ENCODE data around the gene NTNG2.

NTNG2 gene

DNA sequence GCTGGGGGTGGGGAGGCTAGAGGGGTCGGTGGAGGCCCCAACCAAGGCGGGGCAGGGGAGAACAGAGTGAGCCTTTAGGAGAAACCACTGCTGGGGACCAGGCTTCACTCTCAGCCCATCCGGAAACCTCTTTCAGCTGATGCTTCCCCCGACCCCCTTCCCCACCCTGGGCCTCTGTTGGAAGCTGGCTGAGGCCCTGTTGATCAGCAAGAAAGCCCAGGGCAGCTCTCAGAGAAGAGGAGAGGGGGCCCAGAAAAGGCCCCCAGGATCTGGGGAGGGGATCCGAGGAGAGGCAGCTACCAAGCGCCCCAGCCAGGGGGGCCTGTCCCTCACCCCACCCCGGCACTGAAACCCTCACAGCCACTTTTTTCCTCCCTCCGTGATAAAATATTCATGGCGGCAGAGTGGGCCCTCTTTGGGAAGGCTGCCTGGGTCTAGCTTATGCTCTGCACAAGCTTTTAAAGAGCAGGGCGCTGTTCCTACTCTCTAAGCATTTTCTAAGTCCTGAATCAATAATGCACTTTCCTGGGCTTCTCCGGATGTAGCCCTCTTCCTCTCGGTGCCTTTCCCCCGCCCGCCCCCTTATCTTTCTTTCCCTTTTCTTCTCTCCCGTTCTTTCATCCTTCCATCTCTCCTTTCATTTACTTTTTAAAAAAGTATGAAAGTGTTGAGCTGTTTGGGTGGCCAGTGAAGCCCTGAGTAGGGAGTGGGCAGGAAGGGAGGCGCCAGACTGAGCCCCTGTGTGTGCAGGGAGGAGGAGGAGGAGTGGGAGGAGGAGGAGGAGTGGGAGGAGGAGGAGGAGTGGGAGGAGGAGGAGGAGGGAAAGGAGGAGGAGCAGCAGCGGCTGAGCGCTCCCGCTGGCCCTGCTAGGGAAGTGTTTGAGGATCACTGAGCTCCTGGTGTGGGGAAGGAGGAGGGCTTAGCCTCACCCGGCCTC, 23.5 kb downstream of the NTNG2 start:
- no peak for TF ChIP-seq FOXP2 (optimal IDR thresholded peaks at IDR 0.05; ENCODE audit: borderline replicate concordance, extremely low read depth, extremely low read length, insufficient read depth)
- TF ChIP-seq POLR2AphosphoS5 (IDR thresholded peaks at IDR 0.05; ENCODE audit: low read depth, low read length): no peak; the same call in 1 of the 2 replicates
- TF ChIP-seq, protein P1, sequence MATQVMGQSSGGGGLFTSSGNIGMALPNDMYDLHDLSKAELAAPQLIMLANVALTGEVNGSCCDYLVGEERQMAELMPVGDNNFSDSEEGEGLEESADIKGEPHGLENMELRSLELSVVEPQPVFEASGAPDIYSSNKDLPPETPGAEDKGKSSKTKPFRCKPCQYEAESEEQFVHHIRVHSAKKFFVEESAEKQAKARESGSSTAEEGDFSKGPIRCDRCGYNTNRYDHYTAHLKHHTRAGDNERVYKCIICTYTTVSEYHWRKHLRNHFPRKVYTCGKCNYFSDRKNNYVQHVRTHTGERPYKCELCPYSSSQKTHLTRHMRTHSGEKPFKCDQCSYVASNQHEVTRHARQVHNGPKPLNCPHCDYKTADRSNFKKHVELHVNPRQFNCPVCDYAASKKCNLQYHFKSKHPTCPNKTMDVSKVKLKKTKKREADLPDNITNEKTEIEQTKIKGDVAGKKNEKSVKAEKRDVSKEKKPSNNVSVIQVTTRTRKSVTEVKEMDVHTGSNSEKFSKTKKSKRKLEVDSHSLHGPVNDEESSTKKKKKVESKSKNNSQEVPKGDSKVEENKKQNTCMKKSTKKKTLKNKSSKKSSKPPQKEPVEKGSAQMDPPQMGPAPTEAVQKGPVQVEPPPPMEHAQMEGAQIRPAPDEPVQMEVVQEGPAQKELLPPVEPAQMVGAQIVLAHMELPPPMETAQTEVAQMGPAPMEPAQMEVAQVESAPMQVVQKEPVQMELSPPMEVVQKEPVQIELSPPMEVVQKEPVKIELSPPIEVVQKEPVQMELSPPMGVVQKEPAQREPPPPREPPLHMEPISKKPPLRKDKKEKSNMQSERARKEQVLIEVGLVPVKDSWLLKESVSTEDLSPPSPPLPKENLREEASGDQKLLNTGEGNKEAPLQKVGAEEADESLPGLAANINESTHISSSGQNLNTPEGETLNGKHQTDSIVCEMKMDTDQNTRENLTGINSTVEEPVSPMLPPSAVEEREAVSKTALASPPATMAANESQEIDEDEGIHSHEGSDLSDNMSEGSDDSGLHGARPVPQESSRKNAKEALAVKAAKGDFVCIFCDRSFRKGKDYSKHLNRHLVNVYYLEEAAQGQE (IDR thresholded peaks at IDR 0.05; ENCODE audit: insufficient read depth in 1 of 2, low read depth in 2 of 2, low read length in 2 of 2): no peak
- TF ChIP-seq TAF1 (IDR thresholded peaks at IDR 0.05; ENCODE audit: borderline replicate concordance, insufficient read depth, low read length): no peak
- no peak for TF ChIP-seq SIN3A (IDR thresholded peaks at IDR 0.05; ENCODE audit: borderline replicate concordance, insufficient read depth, low read length)

DNA sequence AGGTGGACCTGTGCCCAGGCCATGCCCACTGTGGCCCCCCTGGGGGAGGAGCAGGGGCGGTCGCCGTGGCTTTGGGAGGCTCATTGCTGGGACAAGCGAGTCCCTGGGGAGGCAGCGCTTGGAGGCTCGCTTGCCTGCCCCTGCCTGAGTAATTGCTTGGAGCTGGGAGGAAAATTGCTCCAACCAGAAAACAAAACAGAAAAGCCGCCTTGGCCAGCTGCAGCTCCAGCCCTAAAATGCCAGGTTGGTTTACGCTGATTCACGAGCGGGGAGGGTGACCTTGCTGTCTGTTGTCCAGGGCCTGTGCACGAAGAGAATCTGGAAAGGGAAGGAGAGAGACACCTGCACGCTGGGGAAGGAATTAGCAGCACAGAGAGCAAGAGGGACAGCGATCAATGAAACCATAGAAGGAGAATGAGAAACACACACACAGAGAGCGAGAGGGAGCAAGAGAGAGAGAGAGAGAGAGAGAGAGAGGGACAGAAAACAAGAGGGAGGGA, 25.3 kb downstream of the NTNG2 start:
- TF ChIP-seq TAF1 (IDR thresholded peaks at IDR 0.05; ENCODE audit: borderline replicate concordance, insufficient read depth, low read length) (no peak), FOXP2 (optimal IDR thresholded peaks at IDR 0.05; ENCODE audit: borderline replicate concordance, extremely low read depth, extremely low read length, insufficient read depth) (no peak), POLR2AphosphoS5 (IDR thresholded peaks at IDR 0.05; ENCODE audit: low read depth, low read length) (no peak)

DNA sequence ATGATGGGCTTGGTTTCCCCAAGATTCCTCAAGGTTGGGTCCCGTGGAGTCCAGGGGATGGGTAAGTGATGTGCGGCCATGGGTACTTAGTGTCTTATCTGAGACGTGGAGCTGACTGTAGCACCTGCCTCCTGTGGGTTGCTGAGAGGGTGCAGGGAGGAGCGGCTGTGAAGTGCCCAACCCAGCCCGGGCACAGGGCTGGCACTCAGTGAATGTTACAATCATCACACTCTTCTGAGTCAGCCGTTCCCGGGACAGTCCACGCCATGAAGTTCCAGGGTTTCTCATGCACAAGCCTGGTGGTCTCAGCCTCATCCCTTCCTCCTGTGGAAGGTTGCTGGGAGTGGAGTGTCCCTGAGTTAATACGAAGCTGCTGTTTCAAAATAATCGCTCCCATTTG, 29.1 kb downstream of the NTNG2 start:
- TF ChIP-seq TAF1 (IDR thresholded peaks at IDR 0.05; ENCODE audit: borderline replicate concordance, insufficient read depth, low read length) (no peak), SIN3A (IDR thresholded peaks at IDR 0.05; ENCODE audit: borderline replicate concordance, insufficient read depth, low read length) (no peak), FOXP2 (optimal IDR thresholded peaks at IDR 0.05; ENCODE audit: borderline replicate concordance, extremely low read depth, extremely low read length, insufficient read depth) (no peak), POLR2AphosphoS5 (IDR thresholded peaks at IDR 0.05; ENCODE audit: low read depth, low read length) (no peak)
- TF ChIP-seq, protein P1 (IDR thresholded peaks at IDR 0.05; ENCODE audit: insufficient read depth in 1 of 2, low read depth in 2 of 2, low read length in 2 of 2): no peak

DNA sequence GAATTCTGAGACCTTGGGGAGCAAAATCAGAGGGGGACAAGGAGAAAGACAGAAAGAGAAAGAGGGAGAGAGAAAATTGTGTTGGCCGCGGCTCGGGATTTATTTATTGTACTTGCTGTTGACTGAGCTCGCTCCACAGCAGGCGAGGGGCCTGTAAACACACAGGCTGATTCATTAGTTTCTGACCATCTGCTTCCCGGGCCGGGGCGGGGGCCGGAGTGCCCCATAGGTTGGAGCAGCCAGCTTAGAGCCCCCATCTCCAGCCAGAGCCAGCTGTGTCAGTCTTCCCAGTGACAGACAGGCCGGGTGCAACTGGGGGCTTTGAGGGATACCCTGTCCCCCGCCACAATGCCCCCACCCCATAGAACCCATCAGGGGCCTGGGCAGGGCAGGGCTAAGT, 30.9 kb downstream of the NTNG2 start:
- no peak for TF ChIP-seq TAF1 (IDR thresholded peaks at IDR 0.05; ENCODE audit: borderline replicate concordance, insufficient read depth, low read length)
- TF ChIP-seq POLR2AphosphoS5 (IDR thresholded peaks at IDR 0.05; ENCODE audit: low read depth, low read length): no peak
- no peak for TF ChIP-seq SIN3A (IDR thresholded peaks at IDR 0.05; ENCODE audit: borderline replicate concordance, insufficient read depth, low read length)
- TF ChIP-seq FOXP2 (optimal IDR thresholded peaks at IDR 0.05; ENCODE audit: borderline replicate concordance, extremely low read depth, extremely low read length, insufficient read depth): no peak
- TF ChIP-seq, protein P1 (IDR thresholded peaks at IDR 0.05; ENCODE audit: insufficient read depth in 1 of 2, low read depth in 2 of 2, low read length in 2 of 2): no peak

GRCh38 chr9:132193227-132194124, 31.6 kb downstream of the NTNG2 start:
- TF ChIP-seq TAF1 (IDR thresholded peaks at IDR 0.05; ENCODE audit: borderline replicate concordance, insufficient read depth, low read length): no peak
- TF ChIP-seq SIN3A (IDR thresholded peaks at IDR 0.05; ENCODE audit: borderline replicate concordance, insufficient read depth, low read length): no peak
- TF ChIP-seq, protein P1 (IDR thresholded peaks at IDR 0.05; ENCODE audit: insufficient read depth in 1 of 2, low read depth in 2 of 2, low read length in 2 of 2): no peak
- no peak for TF ChIP-seq POLR2AphosphoS5 (IDR thresholded peaks at IDR 0.05; ENCODE audit: low read depth, low read length)
- TF ChIP-seq FOXP2 (optimal IDR thresholded peaks at IDR 0.05; ENCODE audit: borderline replicate concordance, extremely low read depth, extremely low read length, insufficient read depth): no peak
